Measurements from ENCODE around the gene MIF4GD.

MIF4GD gene

DNA sequence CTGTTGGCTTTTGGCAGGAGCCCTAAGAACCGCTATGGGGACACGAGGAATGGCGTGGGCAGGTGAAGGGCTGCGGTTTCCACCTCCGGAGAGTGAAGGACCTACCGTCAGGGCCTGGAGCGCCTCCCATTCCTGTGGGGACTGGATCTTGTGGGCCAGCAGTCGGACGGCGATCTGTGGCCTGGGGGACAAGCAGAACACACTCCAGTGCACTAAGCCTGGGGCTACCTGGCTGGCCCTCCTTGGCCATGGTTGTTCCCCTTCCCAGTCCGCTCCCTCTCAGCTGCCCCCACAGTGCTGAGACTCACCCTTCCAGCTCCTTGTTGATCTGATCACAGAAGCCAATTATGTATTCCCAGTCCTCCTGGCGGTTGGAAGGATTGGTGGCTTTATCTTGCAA, 24.6 kb downstream of the MIF4GD start:
- ChIA-PET CTCF (interaction anchor here (0.6 to 1.1 kb wide), 5 partner anchors 16 to 185 kb away, joined by 3 to 4 read pairs (median 3); no protein-coding TSS in a partner anchor), POLR2A (no interaction called here)
- H3K27me3 ChIP-seq (replicated peaks in 2 of 5; ENCODE audit: control insufficient read depth in 4 of 5, insufficient read depth in 5 of 5, low read length in 4 of 5), result no peaks in the 10 kb centered on the region
- no peaks in the 10 kb centered on the region for H3K9me3 ChIP-seq (ENCODE audit: control extremely low read depth in 1 of 5, control insufficient read depth in 4 of 5, insufficient read depth in 2 of 5, low read depth in 1 of 5, low read length in 4 of 5)
- no peak overlapping the region for H3K27ac ChIP-seq (ENCODE audit: insufficient read depth in 1 of 2, low read depth in 1 of 2, low read length in 2 of 2, poor library complexity in 1 of 2, severe bottlenecking in 2 of 2)
- WGBS (ENCODE audit: insufficient coverage), result 94% methylated on average over 11 of the region's 12 CpGs
- H3K4me3 ChIP-seq (ENCODE audit: control insufficient read depth in 1 of 7, extremely low read depth in 1 of 7, insufficient read depth in 4 of 7, low read depth in 2 of 7, low read length in 6 of 7), result no peak overlapping the region
- H3K4me1 ChIP-seq (ENCODE audit: control extremely low read depth in 1 of 4, control insufficient read depth in 4 of 4, insufficient read depth in 4 of 4, low read length in 3 of 4), result peaks cover 0 to 5% (median 2%) of the 10 kb centered on the region in 4 experiments
- H3K36me3 ChIP-seq (ENCODE audit: control insufficient read depth in 4 of 4, insufficient read depth in 4 of 4, low read length in 3 of 4), result peaks cover 2 to 57% (median 48%) of the 10 kb centered on the region in 4 experiments
- no peak for DNase-seq

GRCh38 chr17:75245011-75245410, 26.0 kb downstream of the MIF4GD start:
- Histone ChIP-seq H3K4me3 (ENCODE audit: control insufficient read depth in 1 of 7, extremely low read depth in 1 of 7, insufficient read depth in 4 of 7, low read depth in 2 of 7, low read length in 6 of 7) (no peak overlapping the region), H3K4me1 (ENCODE audit: control extremely low read depth in 1 of 4, control insufficient read depth in 4 of 4, insufficient read depth in 4 of 4, low read length in 3 of 4) (peaks cover 0 to 5% (median 0%) of the 10 kb centered on the region in 4 experiments), H3K27ac (ENCODE audit: insufficient read depth in 1 of 2, low read depth in 1 of 2, low read length in 2 of 2, poor library complexity in 1 of 2, severe bottlenecking in 2 of 2) (no peak overlapping the region), H3K27me3 (replicated peaks in 2 of 5; ENCODE audit: control insufficient read depth in 4 of 5, insufficient read depth in 5 of 5, low read length in 4 of 5) (no peaks in the 10 kb centered on the region), H3K9me3 (ENCODE audit: control extremely low read depth in 1 of 5, control insufficient read depth in 4 of 5, insufficient read depth in 2 of 5, low read depth in 1 of 5, low read length in 4 of 5) (no peaks in the 10 kb centered on the region), H3K36me3 (ENCODE audit: control insufficient read depth in 4 of 4, insufficient read depth in 4 of 4, low read length in 3 of 4) (peaks cover 4 to 71% (median 58%) of the 10 kb centered on the region in 4 experiments)
- CTCF ChIA-PET, result interaction anchor here (0.5 to 2.0 kb wide), 4 partner anchors 15 to 261 kb away, joined by 3 to 9 read pairs (median 4); partner anchors contain the start of gene MIF4GD
- POLR2A ChIA-PET, result interaction anchor here (1.1 kb wide), 1 partner anchor 16 kb away, joined by 4 read pairs; no protein-coding TSS in a partner anchor
- no peak for DNase-seq
- WGBS (ENCODE audit: insufficient coverage), result 90% methylated on average over 6 of the region's 6 CpGs

DNA sequence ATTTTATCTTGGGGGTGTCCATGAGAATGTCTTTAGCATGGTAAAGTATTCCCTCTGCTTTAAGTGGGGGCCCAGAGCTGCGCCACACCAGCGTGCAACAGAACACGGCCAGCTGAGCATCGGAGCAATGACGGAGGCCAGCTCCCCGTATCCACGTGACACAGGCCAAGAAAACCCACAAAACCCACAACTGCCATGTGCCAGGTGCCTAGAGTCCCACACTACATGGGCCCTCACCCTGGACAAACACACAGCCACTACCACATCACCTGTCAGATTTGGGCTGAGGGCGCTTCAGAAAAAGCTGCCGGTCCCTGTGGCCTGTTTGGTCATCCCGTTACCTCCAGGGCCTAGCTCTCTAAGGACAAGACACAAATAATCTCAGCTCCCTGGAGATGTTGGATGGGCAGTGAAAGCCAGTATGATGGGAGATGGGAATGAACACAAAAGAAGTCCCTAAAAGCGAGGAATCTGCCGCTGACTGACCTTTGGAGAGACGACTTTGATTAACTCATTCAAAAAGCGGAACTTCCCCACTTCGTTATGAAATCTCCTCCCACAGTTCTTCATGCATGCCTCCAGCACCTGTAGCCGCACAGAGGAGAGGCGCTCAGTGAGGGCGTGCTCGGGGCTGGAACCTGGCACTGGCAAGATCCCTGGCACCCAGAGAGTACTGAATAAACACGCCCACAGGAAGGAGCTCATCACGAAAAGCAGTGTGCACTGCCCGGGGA, 26.7 kb downstream of the MIF4GD start:
- peak in 2 of 3 donors; percentile 39 to 49 for DNase-seq
- Histone ChIP-seq H3K27me3 (replicated peaks in 2 of 5; ENCODE audit: control insufficient read depth in 4 of 5, insufficient read depth in 5 of 5, low read length in 4 of 5) (no peaks in the 10 kb centered on the region), H3K9me3 (ENCODE audit: control extremely low read depth in 1 of 5, control insufficient read depth in 4 of 5, insufficient read depth in 2 of 5, low read depth in 1 of 5, low read length in 4 of 5) (no peaks in the 10 kb centered on the region), H3K4me3 (ENCODE audit: control insufficient read depth in 1 of 7, extremely low read depth in 1 of 7, insufficient read depth in 4 of 7, low read depth in 2 of 7, low read length in 6 of 7) (no peak overlapping the region), H3K27ac (ENCODE audit: insufficient read depth in 1 of 2, low read depth in 1 of 2, low read length in 2 of 2, poor library complexity in 1 of 2, severe bottlenecking in 2 of 2) (no peak overlapping the region), H3K4me1 (ENCODE audit: control extremely low read depth in 1 of 4, control insufficient read depth in 4 of 4, insufficient read depth in 4 of 4, low read length in 3 of 4) (peaks cover 0 to 5% (median 0%) of the 10 kb centered on the region in 4 experiments), H3K36me3 (ENCODE audit: control insufficient read depth in 4 of 4, insufficient read depth in 4 of 4, low read length in 3 of 4) (peaks cover 4 to 77% (median 64%) of the 10 kb centered on the region in 4 experiments)
- ChIA-PET POLR2A (interaction anchor here (1.1 kb wide), 1 partner anchor 16 kb away, joined by 4 read pairs; no protein-coding TSS in a partner anchor), CTCF (interaction anchor here (0.5 to 7.5 kb wide), 5 partner anchors 14 to 260 kb away, joined by 3 to 50 read pairs (median 5); partner anchors contain the start of gene MIF4GD)
- WGBS (ENCODE audit: insufficient coverage), result 87% methylated on average over 19 of the region's 22 CpGs

- no peak for DNase-seq
- H3K36me3 ChIP-seq (ENCODE audit: control insufficient read depth in 4 of 4, insufficient read depth in 4 of 4, low read length in 3 of 4), result peaks cover 4 to 91% (median 72%) of the 10 kb centered on the region in 4 experiments
- peak overlapping the region in 1 of 2 experiments; percentile 5 for H3K27ac ChIP-seq (ENCODE audit: insufficient read depth in 1 of 2, low read depth in 1 of 2, low read length in 2 of 2, poor library complexity in 1 of 2, severe bottlenecking in 2 of 2)
- 98% methylated on average over 15 of the region's 17 CpGs for whole genome bisulfite sequencing (ENCODE audit: insufficient coverage)
- no peaks in the 10 kb centered on the region for H3K9me3 ChIP-seq (ENCODE audit: control extremely low read depth in 1 of 5, control insufficient read depth in 4 of 5, insufficient read depth in 2 of 5, low read depth in 1 of 5, low read length in 4 of 5)
- no peaks in the 10 kb centered on the region for H3K27me3 ChIP-seq (replicated peaks in 2 of 5; ENCODE audit: control insufficient read depth in 4 of 5, insufficient read depth in 5 of 5, low read length in 4 of 5)
- H3K4me3 ChIP-seq (ENCODE audit: control insufficient read depth in 1 of 7, extremely low read depth in 1 of 7, insufficient read depth in 4 of 7, low read depth in 2 of 7, low read length in 6 of 7), result no peak overlapping the region
- ChIA-PET POLR2A (no interaction called here), CTCF (interaction anchor here (1.2 to 7.5 kb wide), 4 partner anchors 12 to 43 kb away, joined by 3 to 50 read pairs (median 20); partner anchors contain the start of genes GGA3, MIF4GD and MRPS7)
- H3K4me1 ChIP-seq (ENCODE audit: control extremely low read depth in 1 of 4, control insufficient read depth in 4 of 4, insufficient read depth in 4 of 4, low read length in 3 of 4), result peaks cover 0 to 5% (median 0%) of the 10 kb centered on the region in 4 experiments
Observed at GRCh38 chr17:75242461-75243042, 28.5 kb downstream of the MIF4GD start.

- ChIA-PET POLR2A (no interaction called here), CTCF (interaction anchor here (1.2 to 7.5 kb wide), 5 partner anchors 7 to 42 kb away, joined by 3 to 50 read pairs (median 27); partner anchors contain the start of genes GGA3, MIF4GD and MRPS7)
- peaks cover 7 to 95% (median 77%) of the 10 kb centered on the region in 4 experiments for H3K36me3 ChIP-seq (ENCODE audit: control insufficient read depth in 4 of 4, insufficient read depth in 4 of 4, low read length in 3 of 4)
- WGBS (ENCODE audit: insufficient coverage), result 94% methylated on average over 15 of the region's 15 CpGs
- peaks cover 0 to 5% (median 0%) of the 10 kb centered on the region in 4 experiments for H3K4me1 ChIP-seq (ENCODE audit: control extremely low read depth in 1 of 4, control insufficient read depth in 4 of 4, insufficient read depth in 4 of 4, low read length in 3 of 4)
- H3K4me3 ChIP-seq (ENCODE audit: control insufficient read depth in 1 of 7, extremely low read depth in 1 of 7, insufficient read depth in 4 of 7, low read depth in 2 of 7, low read length in 6 of 7), result no peak overlapping the region
- no peaks in the 10 kb centered on the region for H3K9me3 ChIP-seq (ENCODE audit: control extremely low read depth in 1 of 5, control insufficient read depth in 4 of 5, insufficient read depth in 2 of 5, low read depth in 1 of 5, low read length in 4 of 5)
- no peaks in the 10 kb centered on the region for H3K27me3 ChIP-seq (replicated peaks in 2 of 5; ENCODE audit: control insufficient read depth in 4 of 5, insufficient read depth in 5 of 5, low read length in 4 of 5)
- DNase-seq, result no peak
- no peak overlapping the region for H3K27ac ChIP-seq (ENCODE audit: insufficient read depth in 1 of 2, low read depth in 1 of 2, low read length in 2 of 2, poor library complexity in 1 of 2, severe bottlenecking in 2 of 2)
Observed at GRCh38 chr17:75241996-75242460, 29.0 kb downstream of the MIF4GD start.

- no peak overlapping the region for H3K27ac ChIP-seq (ENCODE audit: insufficient read depth in 1 of 2, low read depth in 1 of 2, low read length in 2 of 2, poor library complexity in 1 of 2, severe bottlenecking in 2 of 2)
- CTCF ChIA-PET, result interaction anchor here (0.6 to 7.5 kb wide), 10 partner anchors 7 to 277 kb away, joined by 3 to 50 read pairs (median 14); partner anchors contain the start of genes GGA3, MIF4GD and MRPS7
Observed at GRCh38 chr17:75241502-75241901, 29.5 kb downstream of the MIF4GD start.

More at GRCh38 chr17:75241502-75241901, 29.5 kb downstream of the MIF4GD start:
- 98% methylated on average over 6 of the region's 9 CpGs for WGBS (ENCODE audit: insufficient coverage)
- Histone ChIP-seq H3K27me3 (replicated peaks in 2 of 5; ENCODE audit: control insufficient read depth in 4 of 5, insufficient read depth in 5 of 5, low read length in 4 of 5) (no peaks in the 10 kb centered on the region), H3K9me3 (ENCODE audit: control extremely low read depth in 1 of 5, control insufficient read depth in 4 of 5, insufficient read depth in 2 of 5, low read depth in 1 of 5, low read length in 4 of 5) (no peaks in the 10 kb centered on the region), H3K4me1 (ENCODE audit: control extremely low read depth in 1 of 4, control insufficient read depth in 4 of 4, insufficient read depth in 4 of 4, low read length in 3 of 4) (peaks cover 0 to 5% (median 0%) of the 10 kb centered on the region in 4 experiments), H3K36me3 (ENCODE audit: control insufficient read depth in 4 of 4, insufficient read depth in 4 of 4, low read length in 3 of 4) (peaks cover 7 to 97% (median 79%) of the 10 kb centered on the region in 4 experiments), H3K4me3 (ENCODE audit: control insufficient read depth in 1 of 7, extremely low read depth in 1 of 7, insufficient read depth in 4 of 7, low read depth in 2 of 7, low read length in 6 of 7) (no peak overlapping the region)
- POLR2A ChIA-PET, result no interaction called here
- no peak for DNase-seq

Data from common myeloid progenitor, CD34-positive (primary cell).